Measurements from ENCODE around the gene LOXL3.

LOXL3 gene

DNA sequence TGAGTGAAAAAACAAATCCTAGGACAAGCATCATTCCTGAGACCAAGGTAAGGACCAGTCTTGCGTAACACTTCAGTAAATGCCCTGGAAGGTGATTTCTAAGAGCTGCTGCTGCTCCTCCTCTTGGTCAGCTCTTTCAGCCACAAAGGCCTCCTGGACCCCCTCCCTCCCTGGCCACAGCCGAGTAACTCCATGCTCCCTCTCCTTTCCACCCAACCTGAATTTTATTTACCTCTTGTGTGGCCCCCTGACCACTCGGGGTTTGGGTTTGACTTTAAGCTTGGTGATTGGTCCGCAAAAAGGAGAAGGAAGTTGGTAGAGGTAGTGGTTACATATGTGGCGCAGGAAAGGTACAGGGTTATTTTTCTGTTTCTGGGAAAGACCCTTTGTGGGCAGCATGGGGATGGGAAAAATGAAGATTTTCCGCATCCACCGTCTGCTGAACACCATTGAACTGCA lies 14.8 kb downstream of the LOXL3 start:
- H3K4me1 ChIP-seq (ENCODE audit: control insufficient read depth, insufficient read depth, low read length): no peaks in the 10 kb centered on the region
- H3K27ac ChIP-seq (ENCODE audit: low read depth, low read length): no peak overlapping the region
- H3K4me3 ChIP-seq (ENCODE audit: low read length): no peak overlapping the region
- H3K9ac ChIP-seq (ENCODE audit: low read length): no peak overlapping the region
- H3K27me3 ChIP-seq (ENCODE audit: control insufficient read depth, insufficient read depth, low read length): no peaks in the 10 kb centered on the region
- H3K36me3 ChIP-seq (ENCODE audit: control insufficient read depth, insufficient read depth, low read length): no peaks in the 10 kb centered on the region

DNA sequence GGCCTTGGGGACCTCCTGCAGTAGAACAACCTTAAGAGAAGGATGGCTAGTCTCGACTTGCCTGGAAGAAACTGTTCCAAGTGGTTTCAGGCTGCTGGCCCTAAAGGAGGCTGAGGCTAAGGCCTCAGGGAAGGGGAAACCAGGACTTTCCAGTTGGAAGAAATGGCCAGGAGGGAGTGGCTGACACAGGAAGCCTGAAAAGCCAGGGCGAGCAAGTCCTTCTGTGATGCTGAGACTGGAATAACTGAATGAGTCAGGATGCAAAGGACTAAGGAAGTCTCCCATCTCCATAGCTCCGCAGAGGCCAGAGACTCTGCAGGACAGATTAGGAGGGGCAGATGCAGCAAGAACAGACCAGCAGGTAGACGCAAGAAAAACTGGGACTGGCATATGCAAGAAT lies 16.6 kb downstream of the LOXL3 start:
- no peak overlapping the region for H3K4me3 ChIP-seq (ENCODE audit: low read length)
- H3K36me3 ChIP-seq (ENCODE audit: control insufficient read depth, insufficient read depth, low read length): peaks cover 2% of the 10 kb centered on the region
- no peaks in the 10 kb centered on the region for H3K4me1 ChIP-seq (ENCODE audit: control insufficient read depth, insufficient read depth, low read length)
- no peaks in the 10 kb centered on the region for H3K27me3 ChIP-seq (ENCODE audit: control insufficient read depth, insufficient read depth, low read length)
- H3K27ac ChIP-seq (ENCODE audit: low read depth, low read length): no peak overlapping the region
- H3K9ac ChIP-seq (ENCODE audit: low read length): no peak overlapping the region

DNA sequence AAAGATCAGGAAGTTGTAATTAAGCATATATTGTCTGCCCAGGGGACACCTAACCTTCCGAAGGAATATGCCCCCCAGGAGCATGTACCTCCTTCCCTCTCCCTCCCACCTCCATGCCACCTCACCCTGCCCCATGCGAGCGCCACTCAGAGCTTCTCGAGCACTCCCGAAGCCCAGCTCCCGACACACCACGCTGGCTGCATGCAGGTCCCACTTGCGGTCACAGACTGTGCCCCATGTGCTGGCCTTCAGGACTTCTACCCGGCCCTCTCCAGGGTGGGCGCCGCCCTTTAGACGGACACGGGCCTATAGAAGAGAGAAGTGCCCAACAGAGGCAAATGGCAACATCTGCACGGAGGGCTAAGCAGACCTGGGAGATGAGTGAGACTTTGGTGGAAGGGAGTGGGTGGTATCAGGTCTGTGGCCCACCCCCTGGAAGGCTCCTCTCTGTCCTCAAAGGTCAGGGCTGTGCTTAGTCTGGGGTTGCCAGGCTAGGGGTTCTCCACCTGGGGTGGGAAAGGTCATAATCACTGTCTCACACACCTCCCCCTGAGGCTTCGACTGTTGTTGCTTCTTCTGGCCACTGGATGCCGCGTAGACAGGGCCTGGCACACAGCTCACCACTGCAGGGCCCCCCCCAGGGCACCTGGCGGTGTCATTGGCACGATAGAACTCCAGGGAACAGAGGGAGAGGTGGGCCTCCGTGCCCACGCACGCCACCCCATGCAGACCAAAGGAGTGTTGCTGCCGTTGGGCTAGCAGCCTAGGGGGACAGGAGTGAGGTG lies 17.4 kb downstream of the LOXL3 start:
- Histone ChIP-seq H3K27ac (ENCODE audit: low read depth, low read length) (no peak overlapping the region), H3K9ac (ENCODE audit: low read length) (no peak overlapping the region), H3K36me3 (ENCODE audit: control insufficient read depth, insufficient read depth, low read length) (peaks cover 2% of the 10 kb centered on the region), H3K4me1 (ENCODE audit: control insufficient read depth, insufficient read depth, low read length) (no peaks in the 10 kb centered on the region), H3K27me3 (ENCODE audit: control insufficient read depth, insufficient read depth, low read length) (no peaks in the 10 kb centered on the region), H3K4me3 (ENCODE audit: low read length) (no peak overlapping the region)

DNA sequence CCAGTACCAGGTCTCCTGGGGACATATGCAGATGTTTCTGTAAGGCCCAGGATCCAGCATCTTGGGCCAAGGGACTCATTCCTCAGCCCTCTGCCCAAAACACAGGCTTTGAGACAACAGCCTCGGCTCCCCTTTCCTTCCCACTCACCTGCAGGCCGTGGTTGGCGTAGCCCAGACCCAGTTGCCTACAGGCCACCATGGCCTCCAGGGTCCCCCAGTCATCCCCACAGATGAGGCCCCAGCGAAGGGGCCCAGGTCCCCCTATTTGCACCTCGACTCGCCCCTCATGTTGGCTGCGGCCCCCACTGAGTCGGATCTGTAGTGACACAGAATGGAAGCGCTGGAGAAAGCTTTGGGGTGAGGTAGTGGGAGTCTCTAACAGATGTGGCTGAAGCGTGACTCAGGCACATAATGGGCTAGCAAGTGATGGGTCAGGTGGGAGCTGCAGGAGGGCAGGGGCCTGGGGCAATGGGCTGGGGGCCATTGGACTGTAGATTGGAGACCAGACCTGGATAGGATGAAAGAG lies 18.2 kb downstream of the LOXL3 start:
- peaks cover 2% of the 10 kb centered on the region for H3K36me3 ChIP-seq (ENCODE audit: control insufficient read depth, insufficient read depth, low read length)
- no peak overlapping the region for H3K27ac ChIP-seq (ENCODE audit: low read depth, low read length)
- H3K9ac ChIP-seq (ENCODE audit: low read length): no peak overlapping the region
- H3K4me1 ChIP-seq (ENCODE audit: control insufficient read depth, insufficient read depth, low read length): peaks cover 8% of the 10 kb centered on the region
- H3K4me3 ChIP-seq (ENCODE audit: low read length): no peak overlapping the region
- H3K27me3 ChIP-seq (ENCODE audit: control insufficient read depth, insufficient read depth, low read length): no peaks in the 10 kb centered on the region

DNA sequence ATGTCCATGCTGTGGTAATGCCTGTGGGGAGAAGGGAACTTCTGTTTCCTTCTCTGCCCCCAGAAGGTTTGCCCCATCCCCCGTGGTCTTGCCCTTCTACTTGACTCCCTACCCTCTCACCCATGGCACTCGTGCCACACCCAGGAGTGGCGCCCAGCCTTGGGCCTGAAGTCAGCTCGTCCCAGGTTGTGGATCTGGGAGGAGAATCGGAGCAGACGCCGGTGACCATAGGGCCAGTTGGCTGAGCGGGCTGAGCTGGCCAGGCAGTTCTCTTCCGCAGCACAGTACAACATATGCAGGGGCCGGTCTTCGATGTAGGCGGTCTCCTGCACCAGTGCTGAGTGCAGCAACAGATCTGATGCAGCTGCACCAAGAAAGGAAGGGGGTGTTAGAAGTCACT lies 19.3 kb downstream of the LOXL3 start:
- Histone ChIP-seq H3K36me3 (ENCODE audit: control insufficient read depth, insufficient read depth, low read length) (peaks cover 2% of the 10 kb centered on the region), H3K27me3 (ENCODE audit: control insufficient read depth, insufficient read depth, low read length) (no peaks in the 10 kb centered on the region), H3K27ac (ENCODE audit: low read depth, low read length) (no peak overlapping the region), H3K9ac (ENCODE audit: low read length) (no peak overlapping the region), H3K4me3 (ENCODE audit: low read length) (no peak overlapping the region), H3K4me1 (ENCODE audit: control insufficient read depth, insufficient read depth, low read length) (peaks cover 8% of the 10 kb centered on the region)

DNA sequence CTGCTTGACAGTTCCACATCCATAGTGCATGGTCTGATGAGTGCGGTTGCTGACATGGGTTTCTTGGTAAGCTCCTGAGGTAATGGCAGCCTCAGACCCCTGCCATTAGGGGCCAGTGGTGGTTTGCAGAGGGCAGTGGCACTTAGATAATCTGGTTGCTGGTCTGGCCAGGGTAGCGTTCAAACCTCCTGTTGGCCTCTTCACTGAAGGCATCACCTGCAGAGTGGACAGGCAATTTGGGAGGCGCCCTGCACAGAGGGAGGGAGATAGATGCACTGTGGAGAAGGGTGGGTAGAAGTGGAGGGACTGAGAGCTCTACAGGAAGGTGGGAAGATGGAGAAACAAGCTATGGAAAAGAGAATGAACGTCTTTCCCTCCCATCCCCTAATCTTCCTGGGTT lies 20.3 kb downstream of the LOXL3 start:
- Histone ChIP-seq H3K4me1 (ENCODE audit: control insufficient read depth, insufficient read depth, low read length) (peaks cover 13% of the 10 kb centered on the region), H3K9ac (ENCODE audit: low read length) (no peak overlapping the region), H3K27me3 (ENCODE audit: control insufficient read depth, insufficient read depth, low read length) (no peaks in the 10 kb centered on the region), H3K27ac (ENCODE audit: low read depth, low read length) (no peak overlapping the region), H3K36me3 (ENCODE audit: control insufficient read depth, insufficient read depth, low read length) (peaks cover 2% of the 10 kb centered on the region), H3K4me3 (ENCODE audit: low read length) (no peak overlapping the region)

DNA sequence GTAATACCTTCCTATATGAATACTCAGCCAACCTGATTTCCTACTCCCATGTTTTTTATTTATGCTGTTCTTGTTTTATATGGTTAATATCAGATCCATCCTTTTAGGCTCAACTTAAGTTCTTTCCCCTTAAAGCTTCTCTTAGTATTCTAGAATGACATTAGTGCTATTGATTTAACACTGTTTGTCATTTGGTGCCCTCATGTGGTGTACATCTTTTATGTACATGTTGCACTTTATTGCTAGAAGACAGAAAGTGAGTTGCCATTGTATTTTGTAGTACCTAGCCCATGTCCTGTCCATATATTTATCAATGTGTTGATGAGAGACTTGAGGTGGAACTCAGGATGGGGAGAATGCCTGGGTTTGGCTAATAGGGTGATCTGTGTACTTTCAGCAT lies 21.5 kb downstream of the LOXL3 start:
- H3K4me3 ChIP-seq (ENCODE audit: low read length): no peak overlapping the region
- H3K27ac ChIP-seq (ENCODE audit: low read depth, low read length): no peak overlapping the region
- peaks cover 11% of the 10 kb centered on the region for H3K36me3 ChIP-seq (ENCODE audit: control insufficient read depth, insufficient read depth, low read length)
- H3K4me1 ChIP-seq (ENCODE audit: control insufficient read depth, insufficient read depth, low read length): peaks cover 16% of the 10 kb centered on the region
- H3K27me3 ChIP-seq (ENCODE audit: control insufficient read depth, insufficient read depth, low read length): no peaks in the 10 kb centered on the region
- no peak overlapping the region for H3K9ac ChIP-seq (ENCODE audit: low read length)

DNA sequence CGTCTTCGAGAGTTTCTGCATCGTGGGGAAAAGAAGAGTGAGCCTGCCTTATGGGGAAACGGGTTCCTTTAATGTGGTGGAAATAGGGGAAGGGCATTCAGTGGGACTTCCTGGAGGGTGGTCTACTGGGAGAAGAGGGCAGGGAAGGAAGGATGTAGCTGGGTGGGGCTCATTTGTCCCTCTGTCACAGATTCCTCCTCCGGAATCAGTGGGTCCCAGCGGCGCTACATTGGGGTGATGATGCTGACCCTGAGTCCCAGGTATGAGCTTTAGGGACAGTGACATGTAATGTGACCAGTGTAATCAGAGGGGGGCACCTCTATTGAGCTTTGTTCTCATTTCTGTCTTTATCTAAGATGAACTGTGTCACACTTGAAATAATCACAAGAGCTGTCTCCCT lies 22.1 kb downstream of the LOXL3 start:
- Histone ChIP-seq H3K27ac (ENCODE audit: low read depth, low read length) (no peak overlapping the region), H3K36me3 (ENCODE audit: control insufficient read depth, insufficient read depth, low read length) (peaks cover 16% of the 10 kb centered on the region), H3K4me1 (ENCODE audit: control insufficient read depth, insufficient read depth, low read length) (peaks cover 16% of the 10 kb centered on the region), H3K4me3 (ENCODE audit: low read length) (no peak overlapping the region), H3K27me3 (ENCODE audit: control insufficient read depth, insufficient read depth, low read length) (no peaks in the 10 kb centered on the region), H3K9ac (ENCODE audit: low read length) (no peak overlapping the region)

DNA sequence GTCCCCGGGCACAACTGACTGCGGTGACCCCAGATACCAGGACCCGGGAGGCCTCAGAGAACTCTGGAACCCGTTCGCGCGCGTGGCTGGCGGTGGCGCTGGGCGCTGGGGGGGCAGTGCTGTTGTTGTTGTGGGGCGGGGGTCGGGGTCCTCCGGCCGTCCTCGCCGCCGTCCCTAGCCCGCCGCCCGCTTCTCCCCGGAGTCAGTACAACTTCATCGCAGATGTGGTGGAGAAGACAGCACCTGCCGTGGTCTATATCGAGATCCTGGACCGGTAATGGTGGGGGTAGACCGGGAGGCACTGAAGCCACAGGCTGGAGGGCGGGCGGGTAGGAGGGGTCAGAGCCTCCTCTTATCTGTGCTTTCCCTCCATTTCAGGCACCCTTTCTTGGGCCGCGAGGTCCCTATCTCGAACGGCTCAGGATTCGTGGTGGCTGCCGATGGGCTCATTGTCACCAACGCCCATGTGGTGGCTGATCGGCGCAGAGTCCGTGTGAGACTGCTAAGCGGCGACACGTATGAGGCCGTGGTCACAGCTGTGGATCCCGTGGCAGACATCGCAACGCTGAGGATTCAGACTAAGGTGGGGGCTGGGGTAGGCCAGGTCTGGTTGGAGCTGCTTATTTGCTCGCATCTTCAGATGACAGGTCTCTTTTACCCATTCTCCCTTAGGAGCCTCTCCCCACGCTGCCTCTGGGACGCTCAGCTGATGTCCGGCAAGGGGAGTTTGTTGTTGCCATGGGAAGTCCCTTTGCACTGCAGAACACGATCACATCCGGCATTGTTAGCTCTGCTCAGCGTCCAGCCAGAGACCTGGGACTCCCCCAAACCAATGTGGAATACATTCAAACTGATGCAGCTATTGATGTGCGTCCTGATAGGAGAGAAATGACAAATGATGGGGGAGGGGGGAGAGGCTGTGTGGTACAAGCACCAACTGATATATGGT lies 23.2 kb downstream of the LOXL3 start:
- Histone ChIP-seq H3K9ac (ENCODE audit: low read length) (peak overlapping the region; percentile 51), H3K4me3 (ENCODE audit: low read length) (peak overlapping the region; percentile 98), H3K27me3 (ENCODE audit: control insufficient read depth, insufficient read depth, low read length) (no peaks in the 10 kb centered on the region), H3K4me1 (ENCODE audit: control insufficient read depth, insufficient read depth, low read length) (peaks cover 16% of the 10 kb centered on the region), H3K27ac (ENCODE audit: low read depth, low read length) (peak overlapping the region; percentile 78), H3K36me3 (ENCODE audit: control insufficient read depth, insufficient read depth, low read length) (peaks cover 25% of the 10 kb centered on the region)

DNA sequence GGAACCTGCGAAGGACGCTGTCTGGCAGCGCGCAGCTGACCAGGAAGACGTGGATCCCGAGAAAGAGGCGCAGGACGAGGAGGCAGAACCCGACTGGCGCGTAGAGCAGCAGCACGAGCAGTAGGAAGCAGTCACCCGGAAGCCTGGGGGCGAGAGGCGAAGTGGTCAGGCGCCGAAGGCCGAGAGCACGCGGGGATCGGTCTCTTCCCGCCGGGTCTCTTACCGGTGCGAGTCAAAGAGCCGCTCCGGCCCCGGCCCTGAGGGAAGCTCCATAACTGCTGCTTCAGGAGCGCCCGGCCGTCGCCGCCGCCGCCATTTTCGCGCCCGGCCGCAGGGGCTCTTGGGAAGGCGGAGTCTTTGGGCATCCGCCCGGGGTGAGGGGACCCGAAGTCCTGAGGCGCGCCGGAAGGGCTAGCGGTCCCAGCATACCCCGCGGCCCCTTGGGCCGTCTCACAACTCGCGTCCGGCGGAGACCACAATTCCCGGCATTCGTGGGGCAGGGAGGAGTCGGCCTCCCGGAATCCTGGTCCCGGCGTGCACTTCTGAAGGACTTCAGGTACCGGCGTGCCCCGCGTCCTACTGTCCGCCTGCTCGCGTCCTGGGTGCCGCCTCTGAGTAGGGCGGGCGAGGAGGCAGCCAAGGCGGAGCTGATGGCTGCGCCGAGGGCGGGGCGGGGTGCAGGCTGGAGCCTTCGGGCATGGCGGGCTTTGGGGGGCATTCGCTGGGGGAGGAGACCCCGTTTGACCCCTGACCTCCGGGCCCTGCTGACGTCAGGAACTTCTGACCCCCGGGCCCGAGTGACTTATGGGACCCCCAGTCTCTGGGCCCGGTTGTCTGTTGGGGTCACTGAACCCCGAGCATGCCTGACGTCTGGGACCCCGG lies 24.1 kb downstream of the LOXL3 start, which contains the start of the genes AUP1 and HTRA2:
AUP1 (minus strand) TSS at position 350 of the 882 bp plus-strand sequence; CDS start at position 273, 77 bp downstream.
HTRA2 (plus strand) TSS at position 577 of the 882 bp plus-strand sequence; CDS start at position 651, 74 bp downstream.
- Histone ChIP-seq H3K9ac (ENCODE audit: low read length) (peak within 1 kb of the TSS; percentile 96), H3K27me3 (ENCODE audit: control insufficient read depth, insufficient read depth, low read length) (no peaks in the 10 kb centered on the region), H3K27ac (ENCODE audit: low read depth, low read length) (peak within 1 kb of the TSS; percentile 90), H3K4me3 (ENCODE audit: low read length) (peak within 1 kb of the TSS; percentile 98), H3K36me3 (ENCODE audit: control insufficient read depth, insufficient read depth, low read length) (peaks cover 25% of the 10 kb centered on the region), H3K4me1 (ENCODE audit: control insufficient read depth, insufficient read depth, low read length) (peaks cover 16% of the 10 kb centered on the region)

DNA sequence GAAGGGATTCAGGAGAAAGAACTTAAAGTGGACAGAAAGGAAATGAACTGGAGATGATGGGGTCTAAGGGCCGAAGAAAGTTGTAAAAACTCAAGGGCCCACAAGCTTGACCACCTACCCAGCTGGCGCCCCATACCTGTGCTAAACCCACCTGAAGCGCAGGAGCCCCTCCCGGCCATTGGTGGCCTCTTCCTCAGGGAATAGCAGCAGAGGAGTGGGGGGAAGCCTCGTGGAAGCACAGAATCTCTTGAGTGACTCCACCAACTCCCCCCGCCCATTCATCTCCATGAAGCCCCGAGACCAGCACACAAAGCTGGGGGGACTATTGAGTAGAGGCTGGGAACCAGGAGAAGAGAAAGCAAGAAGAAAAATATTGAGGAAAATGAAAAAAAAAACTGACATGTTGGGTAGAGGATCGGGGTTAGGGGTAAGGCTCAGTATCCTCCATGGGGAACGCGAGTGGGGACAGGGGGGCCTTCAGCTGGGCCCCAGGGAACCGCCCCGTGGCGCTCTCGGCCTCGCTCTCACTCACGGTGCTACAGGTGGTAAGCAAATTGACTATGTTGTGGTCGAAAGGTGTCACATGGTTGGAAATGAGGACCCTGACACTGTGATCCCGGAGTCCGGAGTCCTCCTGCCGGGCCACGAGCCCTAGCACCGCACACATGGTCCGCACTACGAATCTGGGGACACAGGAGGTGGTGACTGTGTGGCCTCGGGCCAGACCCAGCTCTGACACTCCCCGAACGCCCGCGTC lies 25.0 kb downstream of the LOXL3 start:
- no peaks in the 10 kb centered on the region for H3K27me3 ChIP-seq (ENCODE audit: control insufficient read depth, insufficient read depth, low read length)
- H3K36me3 ChIP-seq (ENCODE audit: control insufficient read depth, insufficient read depth, low read length): peaks cover 25% of the 10 kb centered on the region
- peak overlapping the region; percentile 98 for H3K4me3 ChIP-seq (ENCODE audit: low read length)
- peak overlapping the region; percentile 90 for H3K27ac ChIP-seq (ENCODE audit: low read depth, low read length)
- peaks cover 16% of the 10 kb centered on the region for H3K4me1 ChIP-seq (ENCODE audit: control insufficient read depth, insufficient read depth, low read length)
- H3K9ac ChIP-seq (ENCODE audit: low read length): peak overlapping the region; percentile 96

Measured in rectal smooth muscle tissue (tissue), 1 donor.